ENCODE data around the gene RGL3. TPM values are rescaled to one million over a fixed set of nuclear protein-coding genes. Genes with fewer than 3 reads are reported as not detected.

RGL3 gene
- total and polyA plus RNA-seq, 4 donors: 2.4 to 19.8 (median 7.8) TPM

DNA sequence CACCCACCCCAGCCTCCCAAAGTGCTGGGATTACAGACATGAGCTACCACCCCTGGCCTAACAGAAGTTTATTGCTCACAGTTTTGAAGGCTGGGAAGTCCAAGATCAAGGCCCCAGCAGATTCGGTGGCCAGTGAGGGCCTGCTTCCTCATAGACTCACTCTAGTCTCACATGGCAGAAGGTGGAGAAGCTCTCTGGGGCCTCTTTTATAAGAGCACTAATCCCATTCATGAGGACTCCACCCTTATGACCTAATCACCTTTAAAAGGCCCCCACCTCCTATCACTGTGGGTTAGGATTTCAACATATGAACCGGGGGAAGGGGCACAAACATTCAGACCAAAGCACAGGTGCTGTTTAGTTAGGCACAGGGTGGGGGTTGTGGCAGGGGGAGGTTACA, 51.6 kb downstream of the RGL3 start:
- H3K4me1 ChIP-seq (ENCODE audit: control insufficient read depth in 4 of 4, insufficient read depth in 4 of 4, low read length in 3 of 4): peaks cover 3 to 6% (median 5%) of the 10 kb centered on the region in 4 donors
- H3K36me3 ChIP-seq (ENCODE audit: control insufficient read depth in 4 of 4, insufficient read depth in 3 of 4, low read depth in 1 of 4, low read length in 3 of 4): peaks cover 3 to 30% (median 9%) of the 10 kb centered on the region in 4 donors
- no peak for DNase-seq (ENCODE audit: low spot score)
- no peaks in the 10 kb centered on the region for H3K27me3 ChIP-seq (ENCODE audit: control insufficient read depth in 4 of 4, insufficient read depth in 4 of 4, low read length in 3 of 4)
- no peak overlapping the region for H3K27ac ChIP-seq (ENCODE audit: low read depth in 1 of 2, low read length in 2 of 2)
- no peak overlapping the region for H3K9ac ChIP-seq (ENCODE audit: low read depth in 1 of 2, low read length in 2 of 2)
- WGBS: 75% methylated on average over 2 of the region's 2 CpGs
- no peaks in the 10 kb centered on the region for H3K9me3 ChIP-seq (ENCODE audit: control insufficient read depth in 4 of 4, low read length in 3 of 4)
- no peak overlapping the region for H3K4me3 ChIP-seq (ENCODE audit: low read depth in 1 of 3, low read length in 3 of 3)
- TF ChIP-seq, protein P1, sequence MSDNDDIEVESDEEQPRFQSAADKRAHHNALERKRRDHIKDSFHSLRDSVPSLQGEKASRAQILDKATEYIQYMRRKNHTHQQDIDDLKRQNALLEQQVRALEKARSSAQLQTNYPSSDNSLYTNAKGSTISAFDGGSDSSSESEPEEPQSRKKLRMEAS (IDR thresholded peaks at IDR 0.05): no peak
- no peak for TF ChIP-seq RAD21 (IDR thresholded peaks at IDR 0.05)
- no peak for TF ChIP-seq EGR1 (IDR thresholded peaks at IDR 0.05; ENCODE audit: low read depth in 2 of 2)
- TF ChIP-seq, protein P2, sequence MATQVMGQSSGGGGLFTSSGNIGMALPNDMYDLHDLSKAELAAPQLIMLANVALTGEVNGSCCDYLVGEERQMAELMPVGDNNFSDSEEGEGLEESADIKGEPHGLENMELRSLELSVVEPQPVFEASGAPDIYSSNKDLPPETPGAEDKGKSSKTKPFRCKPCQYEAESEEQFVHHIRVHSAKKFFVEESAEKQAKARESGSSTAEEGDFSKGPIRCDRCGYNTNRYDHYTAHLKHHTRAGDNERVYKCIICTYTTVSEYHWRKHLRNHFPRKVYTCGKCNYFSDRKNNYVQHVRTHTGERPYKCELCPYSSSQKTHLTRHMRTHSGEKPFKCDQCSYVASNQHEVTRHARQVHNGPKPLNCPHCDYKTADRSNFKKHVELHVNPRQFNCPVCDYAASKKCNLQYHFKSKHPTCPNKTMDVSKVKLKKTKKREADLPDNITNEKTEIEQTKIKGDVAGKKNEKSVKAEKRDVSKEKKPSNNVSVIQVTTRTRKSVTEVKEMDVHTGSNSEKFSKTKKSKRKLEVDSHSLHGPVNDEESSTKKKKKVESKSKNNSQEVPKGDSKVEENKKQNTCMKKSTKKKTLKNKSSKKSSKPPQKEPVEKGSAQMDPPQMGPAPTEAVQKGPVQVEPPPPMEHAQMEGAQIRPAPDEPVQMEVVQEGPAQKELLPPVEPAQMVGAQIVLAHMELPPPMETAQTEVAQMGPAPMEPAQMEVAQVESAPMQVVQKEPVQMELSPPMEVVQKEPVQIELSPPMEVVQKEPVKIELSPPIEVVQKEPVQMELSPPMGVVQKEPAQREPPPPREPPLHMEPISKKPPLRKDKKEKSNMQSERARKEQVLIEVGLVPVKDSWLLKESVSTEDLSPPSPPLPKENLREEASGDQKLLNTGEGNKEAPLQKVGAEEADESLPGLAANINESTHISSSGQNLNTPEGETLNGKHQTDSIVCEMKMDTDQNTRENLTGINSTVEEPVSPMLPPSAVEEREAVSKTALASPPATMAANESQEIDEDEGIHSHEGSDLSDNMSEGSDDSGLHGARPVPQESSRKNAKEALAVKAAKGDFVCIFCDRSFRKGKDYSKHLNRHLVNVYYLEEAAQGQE (IDR thresholded peaks at IDR 0.05): no peak

DNA sequence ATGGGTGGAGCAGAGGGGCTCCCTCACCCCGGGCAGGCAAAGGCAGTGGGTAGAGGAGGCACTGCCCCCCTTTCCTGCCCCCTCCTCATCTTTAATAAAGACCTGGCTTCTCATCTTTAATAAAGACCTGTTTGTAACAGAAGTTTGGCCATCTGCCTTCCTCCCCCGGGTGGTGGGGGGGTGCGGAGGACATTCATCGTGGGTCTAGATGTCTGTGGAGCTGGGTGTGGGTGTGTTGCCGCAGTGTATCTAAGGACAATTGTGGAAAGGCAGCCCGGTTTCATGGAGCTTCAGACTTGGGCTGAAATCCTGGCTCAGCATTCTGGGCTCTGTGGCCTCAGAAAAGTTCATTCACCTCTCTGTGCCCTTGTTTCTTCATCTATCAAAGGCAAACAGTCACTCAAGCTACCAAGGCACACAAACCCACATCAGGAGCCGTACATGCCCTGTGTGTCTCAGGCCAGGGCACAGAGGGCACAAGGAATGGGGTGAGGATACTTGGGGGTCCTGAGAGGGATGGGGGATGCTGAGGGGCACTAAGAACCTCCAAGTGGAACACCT, 53.5 kb downstream of the RGL3 start:
- DNase-seq (ENCODE audit: low spot score): no peak
- Histone ChIP-seq H3K36me3 (ENCODE audit: control insufficient read depth in 4 of 4, insufficient read depth in 3 of 4, low read depth in 1 of 4, low read length in 3 of 4) (peaks cover 3 to 26% (median 9%) of the 10 kb centered on the region in 4 donors), H3K9me3 (ENCODE audit: control insufficient read depth in 4 of 4, low read length in 3 of 4) (no peaks in the 10 kb centered on the region), H3K9ac (ENCODE audit: low read depth in 1 of 2, low read length in 2 of 2) (no peak overlapping the region), H3K4me3 (ENCODE audit: low read depth in 1 of 3, low read length in 3 of 3) (no peak overlapping the region), H3K27me3 (ENCODE audit: control insufficient read depth in 4 of 4, insufficient read depth in 4 of 4, low read length in 3 of 4) (no peaks in the 10 kb centered on the region), H3K27ac (ENCODE audit: low read depth in 1 of 2, low read length in 2 of 2) (no peak overlapping the region), H3K4me1 (ENCODE audit: control insufficient read depth in 4 of 4, insufficient read depth in 4 of 4, low read length in 3 of 4) (peaks cover 3 to 16% (median 9%) of the 10 kb centered on the region in 4 donors)
- WGBS: 67% methylated on average over 7 of the region's 7 CpGs
- TF ChIP-seq SP1 (IDR thresholded peaks at IDR 0.05): peak; percentile 30
- no peak for TF ChIP-seq RAD21 (IDR thresholded peaks at IDR 0.05)
- TF ChIP-seq FOXA2 (IDR thresholded peaks at IDR 0.05): no peak
- peak; percentile 62 to 90 for TF ChIP-seq RXRA (IDR thresholded peaks at IDR 0.05)

DNA sequence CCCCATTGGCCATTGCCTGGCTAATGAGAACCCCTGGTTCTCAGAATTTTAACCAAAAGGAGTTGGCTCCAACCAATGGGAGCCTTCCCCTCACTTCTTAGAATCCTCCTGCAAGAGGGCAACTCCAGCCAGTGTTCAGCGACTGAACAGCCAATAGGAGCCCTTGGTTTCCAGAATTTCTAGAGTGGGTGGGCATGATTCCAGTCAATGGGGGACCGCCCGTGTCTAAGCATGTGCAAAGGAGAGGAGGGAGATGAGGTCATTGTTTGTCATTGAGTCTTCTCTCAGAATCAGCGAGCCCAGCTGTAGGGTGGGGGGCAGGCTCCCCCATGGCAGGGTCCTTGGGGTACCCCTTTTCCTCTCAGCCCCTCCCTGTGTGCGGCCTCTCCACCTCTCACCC, 54.2 kb downstream of the RGL3 start:
- no peak overlapping the region for H3K27ac ChIP-seq (ENCODE audit: low read depth in 1 of 2, low read length in 2 of 2)
- no peaks in the 10 kb centered on the region for H3K27me3 ChIP-seq (ENCODE audit: control insufficient read depth in 4 of 4, insufficient read depth in 4 of 4, low read length in 3 of 4)
- H3K9me3 ChIP-seq (ENCODE audit: control insufficient read depth in 4 of 4, low read length in 3 of 4): no peaks in the 10 kb centered on the region
- TF ChIP-seq HNF4G (IDR thresholded peaks at IDR 0.05) (no peak), RXRA (IDR thresholded peaks at IDR 0.05) (no peak), JUND (IDR thresholded peaks at IDR 0.05) (no peak), FOXA2 (IDR thresholded peaks at IDR 0.05) (no peak), EGR1 (IDR thresholded peaks at IDR 0.05; ENCODE audit: low read depth in 2 of 2) (no peak), TAF1 (conservative IDR thresholded peaks at IDR 0.05) (no peak)
- peaks cover 3 to 16% (median 9%) of the 10 kb centered on the region in 4 donors for H3K4me1 ChIP-seq (ENCODE audit: control insufficient read depth in 4 of 4, insufficient read depth in 4 of 4, low read length in 3 of 4)
- H3K9ac ChIP-seq (ENCODE audit: low read depth in 1 of 2, low read length in 2 of 2): no peak overlapping the region
- no peak overlapping the region for H3K4me3 ChIP-seq (ENCODE audit: low read depth in 1 of 3, low read length in 3 of 3)
- H3K36me3 ChIP-seq (ENCODE audit: control insufficient read depth in 4 of 4, insufficient read depth in 3 of 4, low read depth in 1 of 4, low read length in 3 of 4): peaks cover 3 to 26% (median 8%) of the 10 kb centered on the region in 4 donors
- no peak for DNase-seq (ENCODE audit: low spot score)
- 94% methylated on average over 5 of the region's 5 CpGs for WGBS

Measured in liver (tissue), 9 donors.